Loucy (cell line): ENCODE measurements around the gene P2RX1.

ENCODE experiments used
- H2AFZ ChIP-seq: fragments of 200-600 bp; sonication (generic); 2 replicates; pipeline ENCODE4 v1.6.0; 2016; ENCODE audit warnings: antibody characterized with exemption, mild to moderate bottlenecking, low read length, moderate library complexity
- H3F3A ChIP-seq: fragments of 200-600 bp; 2 replicates; pipeline ENCODE4 v1.6.0; 2016; ENCODE audit warnings: antibody characterized with exemption, low read depth, mild to moderate bottlenecking
- H3K27me3 ChIP-seq: fragments of 200-600 bp; sonication (generic); 2 replicates; pipeline ENCODE4 v1.6.1; 2014; ENCODE audit warnings: low read length, mild to moderate bottlenecking; ENCODE audit not compliant: insufficient read depth, poor library complexity, severe bottlenecking
- H3K36me3 ChIP-seq: fragments of 200-600 bp; sonication (generic); 2 replicates; pipeline ENCODE4 v1.6.1; 2016; ENCODE audit warnings: low read length; ENCODE audit not compliant: insufficient read depth
- H3K4me1 ChIP-seq: fragments of 200-600 bp; sonication (generic); 2 replicates; pipeline ENCODE4 v1.5.1; 2014; ENCODE audit warnings: low read length, mild to moderate bottlenecking; ENCODE audit not compliant: insufficient read depth, poor library complexity, severe bottlenecking
- H3K4me2 ChIP-seq: fragments of 200-600 bp; sonication (generic); 2 replicates; pipeline ENCODE4 v1.6.0; 2014; ENCODE audit warnings: antibody characterized with exemption, low read length, low read depth, mild to moderate bottlenecking; ENCODE audit not compliant: poor library complexity, severe bottlenecking
- H3K4me3 ChIP-seq: fragments of 200-600 bp; sonication (generic); 2 replicates; pipeline ENCODE4 v1.5.1; 2014; ENCODE audit warnings: low read length, mild to moderate bottlenecking, mixed read lengths; ENCODE audit not compliant: poor library complexity, severe bottlenecking
- H3K79me2 ChIP-seq: fragments of 200-600 bp; sonication (generic); 2 replicates; pipeline ENCODE4 v1.6.1; 2014; ENCODE audit warnings: low read length; ENCODE audit not compliant: insufficient read depth
- H3K9ac ChIP-seq: fragments of 200-600 bp; sonication (generic); 2 replicates; pipeline ENCODE4 v1.6.0; 2014; ENCODE audit warnings: mild to moderate bottlenecking, low read depth, low read length, moderate library complexity; ENCODE audit not compliant: poor library complexity, severe bottlenecking
- H3K9me2 ChIP-seq: fragments of 200-600 bp; sonication (generic); replicated peaks from 2 replicates; pipeline ENCODE4 v1.6.1; 2016; ENCODE audit warnings: low read depth, low read length, mixed read lengths
- H3K9me3 ChIP-seq: fragments of 200-600 bp; sonication (generic); 2 replicates; pipeline ENCODE4 v1.6.1; 2014; ENCODE audit warnings: mild to moderate bottlenecking, antibody characterized with exemption, low read length, low read depth; ENCODE audit not compliant: insufficient read depth
- H4K20me1 ChIP-seq: fragments of 200-600 bp; sonication (generic); 2 replicates; pipeline ENCODE4 v1.6.0; 2014; ENCODE audit warnings: antibody characterized with exemption, low read length, mild to moderate bottlenecking; ENCODE audit not compliant: insufficient read depth, poor library complexity, severe bottlenecking
- CTCF ChIP-seq: fragments of 200-600 bp; sonication (generic); conservative IDR thresholded peaks from 2 replicates; pipeline ENCODE4 v1.5.1; 2014; ENCODE audit warnings: mild to moderate bottlenecking, antibody characterized with exemption, low read length
- EZH2phosphoT487 ChIP-seq: fragments of 200-600 bp; IDR thresholded peaks from 2 replicates; pipeline ENCODE4 v1.6.1; 2018; ENCODE audit warnings: antibody characterized with exemption, mild to moderate bottlenecking, moderate library complexity, borderline replicate concordance

P2RX1 gene

GRCh38 chr17:3923466-3924190 is 7.4 kb upstream of the P2RX1 start:
- Histone ChIP-seq H3K36me3 (peaks cover 35% of the 10 kb centered on the region; the same call in 1 of the 2 replicates), H3K9me3 (no peaks in the 10 kb centered on the region), H3K4me1 (peaks cover 10% of the 10 kb centered on the region), H3K4me3 (no peak overlapping the region), H3F3A (no peaks in the 10 kb centered on the region), H3K9ac (no peak overlapping the region), H3K27me3 (no peaks in the 10 kb centered on the region), H3K9me2 (no peaks in the 10 kb centered on the region), H3K79me2 (peaks cover 3% of the 10 kb centered on the region; the same call in 1 of the 2 replicates), H4K20me1 (no peaks in the 10 kb centered on the region), H3K4me2 (no peak overlapping the region), H2AFZ (no peak overlapping the region)
- TF ChIP-seq CTCF: no peak
- no peak for TF ChIP-seq EZH2phosphoT487

DNA sequence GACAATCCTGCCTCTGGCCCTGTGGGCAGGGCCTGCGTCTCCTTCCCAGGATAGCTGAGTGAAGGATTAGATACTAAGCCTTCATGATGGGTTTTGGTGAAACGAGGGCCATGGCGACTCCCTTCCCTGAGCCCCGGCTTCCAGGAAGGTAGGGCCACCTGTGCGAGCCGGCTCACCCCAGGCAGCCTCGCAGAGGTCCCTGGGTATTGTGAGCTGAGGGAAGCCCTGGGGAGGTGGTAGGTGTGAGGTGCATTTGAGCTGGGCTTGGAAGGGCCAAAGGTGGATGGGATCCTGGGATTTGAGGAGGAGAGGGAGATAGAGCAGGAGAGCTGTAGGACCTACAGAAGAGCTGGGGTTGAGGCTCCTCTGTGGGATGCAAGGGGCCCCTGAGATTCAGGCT is 6.5 kb upstream of the P2RX1 start:
- no peak overlapping the region for H3K4me3 ChIP-seq
- TF ChIP-seq EZH2phosphoT487 (no peak), CTCF (no peak)
- peaks cover 27% of the 10 kb centered on the region; the same call in 1 of the 2 replicates for H3K36me3 ChIP-seq
- H3K9me3 ChIP-seq: no peaks in the 10 kb centered on the region
- H3K4me1 ChIP-seq: peaks cover 15% of the 10 kb centered on the region
- peaks cover 7% of the 10 kb centered on the region; the same call in 1 of the 2 replicates for H3K79me2 ChIP-seq
- no peak overlapping the region for H3K4me2 ChIP-seq
- no peaks in the 10 kb centered on the region for H4K20me1 ChIP-seq
- no peaks in the 10 kb centered on the region for H3K9me2 ChIP-seq
- no peaks in the 10 kb centered on the region for H3F3A ChIP-seq
- H2AFZ ChIP-seq: no peak overlapping the region
- no peak overlapping the region for H3K9ac ChIP-seq
- no peaks in the 10 kb centered on the region for H3K27me3 ChIP-seq

GRCh38 chr17:3921502-3922319 is 5.4 kb upstream of the P2RX1 start:
- no peak overlapping the region for H3K4me2 ChIP-seq
- TF ChIP-seq CTCF: no peak
- no peak for TF ChIP-seq EZH2phosphoT487
- H3K4me1 ChIP-seq: peaks cover 26% of the 10 kb centered on the region
- H3K79me2 ChIP-seq: peaks cover 17% of the 10 kb centered on the region; the same call in 1 of the 2 replicates
- H4K20me1 ChIP-seq: no peaks in the 10 kb centered on the region
- H3K36me3 ChIP-seq: peaks cover 18% of the 10 kb centered on the region; the same call in 1 of the 2 replicates
- H2AFZ ChIP-seq: no peak overlapping the region
- no peak overlapping the region for H3K4me3 ChIP-seq
- H3K9me2 ChIP-seq: no peaks in the 10 kb centered on the region
- no peaks in the 10 kb centered on the region for H3K9me3 ChIP-seq
- no peaks in the 10 kb centered on the region for H3K27me3 ChIP-seq
- H3K9ac ChIP-seq: peak overlapping the region; percentile 19
- H3F3A ChIP-seq: no peaks in the 10 kb centered on the region
